Lower leg skin (tissue), 4 donors: ENCODE data around the gene FGGY. TPM values are rescaled to one million over a fixed set of nuclear protein-coding genes. Genes with fewer than 3 reads are reported as not detected.

Experiments used
- DNase-seq, 2 donors: peaks; one replicate each; pipeline ENCODE4 v3.0.0-alpha.2; 2019; ENCODE audit warnings: low spot score in 2 of 2
- H3K4me3 ChIP-seq: fragments of 200-600 bp; sonication (generic); 2 replicates; pipeline ENCODE4 v1.5.1; 2017; ENCODE audit warnings: mild to moderate bottlenecking, low read depth; ENCODE audit not compliant: poor library complexity, severe bottlenecking
- POLR2A ChIP-seq, 2 donors: fragments of 450-650 bp; IDR thresholded peaks; one replicate each; pipeline ENCODE4 v1.6.1; 2016 to 2017; ENCODE audit warnings: antibody characterized with exemption in 2 of 2, mild to moderate bottlenecking in 1 of 2, moderate library complexity in 1 of 2
- WGBS, 2 donors: methylation state at CpG; one replicate each; pipeline ENCODE4 v1.1.5; 2018; 5-methylcytosine and 5-hydroxymethylcytosine counted together
- intact Hi-C: fragments of 100-400 bp; cut with DNase I; formaldehyde crosslinking; loops from one replicate; pipeline ENCODE4 v1.15.0; 2023; ENCODE audit warnings: low total_unique reads
- total RNA-seq, 4 donors: library from RNA; depleted of rRNA; stranded (reverse); fragments of >200 nt; gene quantifications; one replicate each; pipeline ENCODE4 v1.1.0, GENCODE V29; 2016
- TF ChIP-seq, protein P1 (sequence below), 3 donors: fragments of 450-650 bp; IDR thresholded peaks; one replicate each; pipeline ENCODE4 v1.5.1; 2016; ENCODE audit warnings: antibody characterized with exemption in 3 of 3, mild to moderate bottlenecking in 3 of 3, moderate library complexity in 2 of 3

FGGY gene
- total RNA-seq, 4 donors from 2014 or later: 10.0 to 29.5 (median 17.5) TPM

DNA sequence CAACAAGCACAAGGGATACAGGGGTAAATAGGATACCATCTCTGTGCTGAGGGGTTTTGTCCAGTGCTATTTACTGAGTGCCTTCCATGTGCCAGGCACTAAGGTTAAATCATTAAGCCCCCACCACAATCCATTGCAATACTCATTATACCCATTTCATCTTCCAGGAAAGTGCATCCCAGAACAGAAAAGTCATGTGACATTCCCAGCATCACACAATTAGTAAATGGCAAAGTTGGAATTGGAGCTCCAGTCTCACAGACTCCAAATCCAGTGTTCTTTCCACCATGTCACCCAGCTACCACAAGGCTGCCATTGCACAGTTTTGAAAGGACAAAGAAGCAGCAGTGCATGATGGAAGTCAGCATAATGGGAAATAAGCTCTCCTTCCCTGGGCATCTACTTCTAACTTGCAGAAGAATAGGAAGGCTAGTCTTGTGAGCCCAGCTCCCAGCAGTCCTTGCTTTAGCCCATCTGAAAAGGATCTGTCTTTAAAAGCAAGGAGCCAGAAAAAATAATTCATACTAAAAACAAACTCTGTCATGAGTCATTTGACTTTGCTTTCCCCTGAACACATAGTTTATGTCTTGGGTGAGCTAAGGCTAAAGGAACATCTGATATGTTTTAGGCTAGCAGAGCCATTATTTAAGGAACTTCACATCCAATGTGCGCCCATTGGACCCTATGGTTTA is 406.5 kb downstream of the FGGY start:
- DNase-seq: no peak
- 67 to 80% methylated on average over 1 of the region's 1 CpG for WGBS, 2 donors
- intact Hi-C loops: loop anchor here (10.0 kb wide), 1 partner anchor 959 kb away; no protein-coding TSS in a partner anchor
- H3K4me3 ChIP-seq: no peak overlapping the region
- TF ChIP-seq, protein P1, sequence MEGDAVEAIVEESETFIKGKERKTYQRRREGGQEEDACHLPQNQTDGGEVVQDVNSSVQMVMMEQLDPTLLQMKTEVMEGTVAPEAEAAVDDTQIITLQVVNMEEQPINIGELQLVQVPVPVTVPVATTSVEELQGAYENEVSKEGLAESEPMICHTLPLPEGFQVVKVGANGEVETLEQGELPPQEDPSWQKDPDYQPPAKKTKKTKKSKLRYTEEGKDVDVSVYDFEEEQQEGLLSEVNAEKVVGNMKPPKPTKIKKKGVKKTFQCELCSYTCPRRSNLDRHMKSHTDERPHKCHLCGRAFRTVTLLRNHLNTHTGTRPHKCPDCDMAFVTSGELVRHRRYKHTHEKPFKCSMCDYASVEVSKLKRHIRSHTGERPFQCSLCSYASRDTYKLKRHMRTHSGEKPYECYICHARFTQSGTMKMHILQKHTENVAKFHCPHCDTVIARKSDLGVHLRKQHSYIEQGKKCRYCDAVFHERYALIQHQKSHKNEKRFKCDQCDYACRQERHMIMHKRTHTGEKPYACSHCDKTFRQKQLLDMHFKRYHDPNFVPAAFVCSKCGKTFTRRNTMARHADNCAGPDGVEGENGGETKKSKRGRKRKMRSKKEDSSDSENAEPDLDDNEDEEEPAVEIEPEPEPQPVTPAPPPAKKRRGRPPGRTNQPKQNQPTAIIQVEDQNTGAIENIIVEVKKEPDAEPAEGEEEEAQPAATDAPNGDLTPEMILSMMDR (IDR thresholded peaks at IDR 0.05): no peak
- no peak for TF ChIP-seq POLR2A (IDR thresholded peaks at IDR 0.05)

DNA sequence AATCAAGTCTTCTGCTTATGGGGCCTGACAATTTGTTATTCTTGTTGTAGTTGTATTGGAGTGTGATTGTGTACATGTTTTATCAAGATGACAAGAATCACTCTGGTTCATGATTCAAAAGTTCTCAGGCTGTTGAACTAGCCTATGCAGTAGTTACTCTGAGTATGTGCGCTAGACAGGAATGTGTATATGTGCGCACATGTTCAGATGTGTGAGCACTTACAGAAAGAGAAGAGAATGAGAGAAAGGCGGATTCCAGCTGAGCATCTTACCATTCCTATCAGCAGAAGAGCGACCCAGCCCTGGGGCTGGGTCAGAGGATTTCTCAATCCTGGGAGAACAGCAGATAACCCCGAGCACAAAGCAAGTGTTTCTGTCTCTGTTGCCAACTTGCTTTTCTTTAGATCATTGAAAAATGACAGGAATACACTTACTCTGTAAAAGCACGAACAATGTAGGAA is 407.1 kb downstream of the FGGY start:
- intact Hi-C loops: loop anchor here (10.0 kb wide), 1 partner anchor 959 kb away; no protein-coding TSS in a partner anchor
- no peak overlapping the region for H3K4me3 ChIP-seq
- no peak for DNase-seq
- TF ChIP-seq, protein P1 (IDR thresholded peaks at IDR 0.05): no peak
- TF ChIP-seq POLR2A (IDR thresholded peaks at IDR 0.05): no peak
- WGBS, 2 donors: 56 to 63% methylated on average over 6 of the region's 6 CpGs

DNA sequence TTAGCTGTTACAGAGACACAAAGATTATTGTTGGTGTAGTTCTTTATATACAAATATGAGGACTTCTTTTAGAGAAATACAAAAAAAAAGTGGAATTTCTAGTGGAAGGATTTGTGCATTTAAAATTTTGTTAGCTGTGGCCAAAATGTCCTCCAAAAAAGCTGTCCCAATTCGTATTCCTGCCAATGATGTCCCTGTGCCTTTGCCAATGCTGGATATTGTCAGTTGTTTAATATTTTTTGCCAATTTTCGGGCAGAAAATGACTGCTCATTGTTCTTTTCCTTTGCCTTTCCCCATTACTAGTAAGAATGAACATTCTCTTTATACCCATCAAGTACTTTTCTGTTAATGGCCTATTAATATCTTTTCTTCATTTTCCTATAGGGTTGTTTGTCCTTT is 407.8 kb downstream of the FGGY start:
- WGBS, 2 donors: 54 to 61% methylated on average over 2 of the region's 2 CpGs
- intact Hi-C loops: loop anchor here (10.0 kb wide), 1 partner anchor 960 kb away; no protein-coding TSS in a partner anchor
- DNase-seq: no peak
- no peak overlapping the region for H3K4me3 ChIP-seq
- no peak for TF ChIP-seq POLR2A (IDR thresholded peaks at IDR 0.05)
- TF ChIP-seq, protein P1 (IDR thresholded peaks at IDR 0.05): no peak

DNA sequence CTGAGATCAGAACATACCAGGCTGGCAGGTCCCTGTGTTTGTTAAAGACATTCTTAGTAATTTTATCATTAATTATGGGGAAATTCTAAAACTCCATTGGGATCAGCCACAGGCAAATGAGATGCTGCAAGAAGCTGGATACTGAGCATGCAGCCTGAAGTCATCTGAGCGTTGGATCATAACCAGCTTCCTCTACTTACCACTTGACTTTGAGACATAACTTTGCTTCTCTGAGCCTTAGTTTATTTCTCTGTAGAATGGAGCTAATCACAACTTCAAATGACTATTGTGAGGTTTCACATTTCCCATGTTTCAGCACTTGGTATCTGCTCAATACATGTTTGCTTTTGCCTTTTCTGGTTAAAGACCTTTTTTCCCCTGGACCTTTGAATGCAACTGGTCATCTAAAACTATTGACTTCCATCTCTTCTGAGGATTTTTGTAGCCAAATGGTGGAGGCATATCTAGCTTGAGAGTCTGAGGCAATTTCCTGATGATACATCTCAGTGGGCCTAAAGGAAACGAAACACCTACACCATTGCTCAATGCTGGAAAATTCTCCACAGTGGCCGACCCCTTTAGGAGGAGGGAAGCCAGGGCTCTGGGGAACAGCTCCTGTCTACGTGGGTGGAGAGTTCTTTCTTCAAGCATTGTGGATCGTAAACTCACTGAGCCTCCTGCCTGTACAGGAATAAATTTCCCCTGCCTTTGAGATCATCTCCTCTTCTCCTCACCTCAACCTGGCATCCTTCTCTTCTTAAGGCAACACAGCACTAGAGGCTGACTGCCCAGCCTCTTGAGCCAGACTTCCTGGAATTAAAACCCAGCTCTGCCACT is 408.8 kb downstream of the FGGY start:
- 61 to 70% methylated on average over 5 of the region's 5 CpGs for whole genome bisulfite sequencing, 2 donors
- no peak overlapping the region for H3K4me3 ChIP-seq
- no peak for DNase-seq
- TF ChIP-seq, protein P1 (IDR thresholded peaks at IDR 0.05): no peak
- no peak for TF ChIP-seq POLR2A (IDR thresholded peaks at IDR 0.05)
- intact Hi-C loops: loop anchor here (10.0 kb wide), 1 partner anchor 961 kb away; no protein-coding TSS in a partner anchor

DNA sequence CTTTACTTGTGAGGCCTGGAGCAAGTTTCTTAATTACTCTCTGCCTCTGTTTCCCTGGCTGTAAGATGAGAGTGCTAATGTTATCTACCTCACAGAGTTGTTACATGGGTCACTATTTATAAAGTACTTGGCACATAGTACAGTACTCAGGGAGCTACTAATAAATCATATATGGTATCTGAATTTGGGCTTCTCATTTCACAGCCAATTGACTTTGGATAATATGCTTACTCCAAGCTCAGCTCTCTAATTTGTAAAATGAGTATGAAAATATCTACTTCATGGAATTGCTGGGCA is 409.4 kb downstream of the FGGY start:
- DNase-seq: no peak
- no peak overlapping the region for H3K4me3 ChIP-seq
- no peak for TF ChIP-seq POLR2A (IDR thresholded peaks at IDR 0.05)
- TF ChIP-seq, protein P1 (IDR thresholded peaks at IDR 0.05): no peak
- intact Hi-C loops: loop anchor here (10.0 kb wide), 1 partner anchor 961 kb away; no protein-coding TSS in a partner anchor
